Activated CD8-positive, alpha-beta T cell treated with anti-CD3 and anti-CD28 coated beads for 36 hours (primary cell): ENCODE data around the gene DPCD. TPM values are rescaled to one million over a fixed set of nuclear protein-coding genes. Genes with fewer than 3 reads are reported as not detected.

ENCODE experiments used
- ATAC-seq: fragments of 200-7000 bp; cut with Tn5 transposase; one replicate; pipeline ENCODE4 v1.10.0; 2021; ENCODE audit warnings: mild to moderate bottlenecking, moderate library complexity
- CTCF ChIA-PET: fragments of 350-600 bp; sonication (Branson Sonifier 250); formaldehyde crosslinking; loops from one replicate; lab custom pipeline; 2021; ENCODE audit warnings: antibody characterized with exemption; lab: Charles Lee
- POLR2A ChIA-PET: fragments of 350-600 bp; sonication (Branson Sonifier 250); formaldehyde crosslinking; loops from one replicate; lab custom pipeline; 2021; ENCODE audit warnings: antibody characterized with exemption; lab: Charles Lee
- DNase-seq: peaks from one replicate; pipeline ENCODE4 v3.0.0-alpha.2; 2020
- H3K27ac Mint-ChIP-seq: one replicate; pipeline ENCODE4 v1.8.0; 2021; ENCODE audit warnings: mild to moderate bottlenecking, mixed read lengths
- H3K27me3 Mint-ChIP-seq: one replicate; pipeline ENCODE4 v1.8.0; 2021; ENCODE audit warnings: mixed read lengths
- H3K36me3 Mint-ChIP-seq: one replicate; pipeline ENCODE4 v1.8.0; 2021; ENCODE audit warnings: low read depth, mixed read lengths
- H3K4me1 Mint-ChIP-seq: one replicate; pipeline ENCODE4 v1.8.0; 2021; ENCODE audit warnings: low read depth, mixed read lengths
- H3K4me3 Mint-ChIP-seq: one replicate; pipeline ENCODE4 v1.8.0; 2021; ENCODE audit warnings: mild to moderate bottlenecking, moderate library complexity, mixed read lengths
- H3K9me3 Mint-ChIP-seq: one replicate; pipeline ENCODE4 v1.8.0; 2021; ENCODE audit warnings: mixed read lengths
- intact Hi-C: fragments of 100-400 bp; cut with micrococcal nuclease; formaldehyde crosslinking; loops from one replicate; pipeline ENCODE4 v1.10.0; 2022
- total RNA-seq, 2 experiments: library from RNA; stranded (reverse); gene quantifications; one replicate each; pipeline ENCODE4 v1.2.3, GENCODE V29; 2021
- TF ChIP-seq, protein P1 (sequence below): fragments of 200-600 bp; IDR thresholded peaks from one replicate; pipeline ENCODE4 v1.8.0; 2022; ENCODE audit warnings: antibody characterized with exemption, mild to moderate bottlenecking

DPCD gene
- total RNA-seq, 2 experiments from 2014 or later: 19.0 TPM

DNA sequence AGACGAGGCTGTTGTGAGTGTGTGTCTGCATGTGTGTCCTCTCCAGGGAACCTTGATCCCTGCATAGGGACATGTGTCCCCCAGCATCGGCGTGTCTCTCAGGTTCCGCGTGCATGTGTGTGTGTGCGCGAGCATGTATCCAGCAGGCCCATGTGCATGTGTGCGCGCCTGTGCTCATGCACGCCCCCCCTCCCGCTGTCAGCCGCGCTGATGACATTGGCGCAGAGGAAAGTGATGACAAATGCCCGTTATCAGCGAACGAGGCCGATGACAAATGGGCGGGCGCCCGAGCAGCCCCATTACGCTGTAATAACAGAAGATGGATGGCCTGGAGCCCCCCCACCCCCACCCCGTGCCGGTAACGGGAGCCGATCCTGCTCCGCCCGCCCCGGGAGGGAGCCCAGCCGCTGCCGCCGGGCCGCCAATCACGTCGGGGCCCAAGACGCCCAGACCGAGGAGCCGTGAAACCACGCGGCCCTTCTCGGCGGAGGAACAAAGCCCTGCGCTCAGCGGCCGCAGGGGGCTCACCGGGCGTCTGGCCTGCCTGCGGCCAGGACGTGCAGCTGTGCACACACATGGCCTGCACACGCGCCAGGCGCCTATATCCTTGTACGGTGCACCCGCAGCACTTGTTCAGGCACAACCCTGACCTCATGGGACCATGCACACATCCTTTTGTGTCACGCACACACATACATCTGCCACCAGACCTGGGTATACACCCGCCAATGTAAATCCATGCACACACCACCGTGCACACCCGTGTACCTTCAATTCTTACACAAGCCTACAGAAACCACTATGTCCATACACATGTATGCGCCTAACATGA lies 21.6 kb upstream of the DPCD start:
- H3K36me3 Mint-ChIP-seq: no peaks in the 10 kb centered on the region
- TF ChIP-seq, protein P1, sequence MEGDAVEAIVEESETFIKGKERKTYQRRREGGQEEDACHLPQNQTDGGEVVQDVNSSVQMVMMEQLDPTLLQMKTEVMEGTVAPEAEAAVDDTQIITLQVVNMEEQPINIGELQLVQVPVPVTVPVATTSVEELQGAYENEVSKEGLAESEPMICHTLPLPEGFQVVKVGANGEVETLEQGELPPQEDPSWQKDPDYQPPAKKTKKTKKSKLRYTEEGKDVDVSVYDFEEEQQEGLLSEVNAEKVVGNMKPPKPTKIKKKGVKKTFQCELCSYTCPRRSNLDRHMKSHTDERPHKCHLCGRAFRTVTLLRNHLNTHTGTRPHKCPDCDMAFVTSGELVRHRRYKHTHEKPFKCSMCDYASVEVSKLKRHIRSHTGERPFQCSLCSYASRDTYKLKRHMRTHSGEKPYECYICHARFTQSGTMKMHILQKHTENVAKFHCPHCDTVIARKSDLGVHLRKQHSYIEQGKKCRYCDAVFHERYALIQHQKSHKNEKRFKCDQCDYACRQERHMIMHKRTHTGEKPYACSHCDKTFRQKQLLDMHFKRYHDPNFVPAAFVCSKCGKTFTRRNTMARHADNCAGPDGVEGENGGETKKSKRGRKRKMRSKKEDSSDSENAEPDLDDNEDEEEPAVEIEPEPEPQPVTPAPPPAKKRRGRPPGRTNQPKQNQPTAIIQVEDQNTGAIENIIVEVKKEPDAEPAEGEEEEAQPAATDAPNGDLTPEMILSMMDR: no peak
- peaks cover 55% of the 10 kb centered on the region for H3K27me3 Mint-ChIP-seq
- CTCF ChIA-PET: no interaction called here
- ATAC-seq (peak; percentile 2), DNase-seq (peak; percentile 35)
- intact Hi-C loops: loop anchor here (5.0 kb wide), 1 partner anchor 274 kb away; no protein-coding TSS in a partner anchor
- H3K4me3 Mint-ChIP-seq: no peak overlapping the region
- no peak overlapping the region for H3K27ac Mint-ChIP-seq
- POLR2A ChIA-PET: interaction anchor here (1.9 kb wide), 1 partner anchor 9 kb away, joined by 4 read pairs; no protein-coding TSS in a partner anchor
- H3K9me3 Mint-ChIP-seq: no peaks in the 10 kb centered on the region
- H3K4me1 Mint-ChIP-seq: peaks cover 16% of the 10 kb centered on the region

DNA sequence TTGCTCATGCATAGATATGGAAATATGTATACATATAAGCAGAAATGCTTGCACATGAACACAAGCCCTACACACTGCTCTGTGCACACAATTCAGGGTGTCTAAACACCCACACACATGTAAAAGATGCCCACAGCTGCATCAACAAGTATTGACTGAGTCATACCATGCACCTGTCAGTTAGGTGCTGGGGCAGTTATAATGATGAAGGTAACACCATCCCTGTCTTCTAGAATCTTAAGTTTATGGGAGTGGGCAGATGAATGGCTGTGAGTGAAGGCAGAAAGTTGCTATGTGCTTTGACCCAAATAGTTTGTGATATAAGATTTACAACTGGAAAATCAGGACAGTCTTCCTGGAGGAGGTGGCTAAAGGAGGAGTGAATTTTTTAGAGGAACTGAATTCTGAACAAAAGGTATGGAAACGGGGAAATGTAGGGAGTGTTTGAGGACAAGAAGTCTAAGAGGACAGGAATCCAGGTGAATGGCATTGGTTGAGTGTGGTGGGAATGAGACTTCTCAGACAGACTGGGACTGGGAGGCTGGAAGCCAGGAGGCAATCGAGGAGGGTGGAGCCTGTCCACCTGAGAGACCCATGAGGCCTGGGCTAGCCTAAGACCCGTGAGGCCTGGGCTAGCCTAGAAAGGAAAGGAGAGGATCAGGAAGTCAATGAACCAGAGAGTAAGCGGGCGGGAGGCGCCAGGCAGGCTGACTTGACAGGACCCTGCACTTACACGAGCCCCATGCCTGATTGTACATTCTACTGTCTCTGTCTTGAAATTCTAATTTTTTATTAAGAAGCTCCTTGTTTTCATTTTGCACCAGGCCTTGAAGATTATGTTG lies 20.7 kb upstream of the DPCD start:
- ATAC-seq (peak; percentile 32), DNase-seq (peak; percentile 28)
- intact Hi-C loops: loop anchor here (5.0 kb wide), 1 partner anchor 275 kb away; no protein-coding TSS in a partner anchor
- TF ChIP-seq, protein P1: no peak
- Mint-ChIP-seq H3K36me3 (no peaks in the 10 kb centered on the region), H3K9me3 (no peaks in the 10 kb centered on the region), H3K27ac (no peak overlapping the region), H3K4me1 (peaks cover 16% of the 10 kb centered on the region), H3K27me3 (peaks cover 53% of the 10 kb centered on the region), H3K4me3 (no peak overlapping the region)
- ChIA-PET CTCF (interaction anchor here (1.0 to 4.3 kb wide), 2 partner anchors 25 to 352 kb away, joined by 3 to 73 read pairs; no protein-coding TSS in a partner anchor), POLR2A (no interaction called here)

DNA sequence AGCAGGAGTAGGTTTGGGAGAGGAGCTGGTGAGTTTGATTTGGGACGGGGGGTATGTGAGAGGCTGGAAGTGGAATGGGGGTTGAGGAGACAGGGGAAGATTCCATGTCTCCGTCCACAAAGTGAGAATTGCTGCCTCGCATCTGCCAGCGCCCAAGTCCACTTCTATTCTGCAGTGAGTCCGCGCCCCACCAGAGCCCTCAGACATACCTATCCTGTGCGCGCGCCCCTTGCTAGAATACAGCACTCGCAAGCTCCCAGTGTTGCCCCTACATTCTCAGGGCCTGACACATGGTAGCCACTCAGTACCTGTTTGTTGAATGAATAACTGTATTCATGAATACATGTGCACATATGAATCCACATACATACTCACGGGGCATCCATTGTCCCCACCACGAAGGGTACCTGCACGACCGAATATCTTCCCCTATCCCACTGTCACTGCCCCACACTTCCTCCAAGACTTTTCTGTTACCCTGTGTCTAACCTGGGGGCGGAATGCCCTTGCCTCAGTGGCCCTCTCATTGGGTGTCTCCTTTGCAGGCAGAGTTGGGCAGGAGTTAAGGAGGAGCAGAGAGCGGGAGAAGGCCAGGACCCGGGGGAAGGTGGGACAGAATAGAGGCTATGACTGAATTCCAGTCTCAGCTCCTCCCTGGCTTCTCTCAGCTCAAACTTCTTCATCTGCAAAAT lies 19.9 kb upstream of the DPCD start:
- TF ChIP-seq, protein P1: no peak
- peaks cover 16% of the 10 kb centered on the region for H3K4me1 Mint-ChIP-seq
- intact Hi-C loops: loop anchor here (5.0 kb wide), 1 partner anchor 276 kb away; no protein-coding TSS in a partner anchor
- POLR2A ChIA-PET: no interaction called here
- H3K9me3 Mint-ChIP-seq: no peaks in the 10 kb centered on the region
- CTCF ChIA-PET: interaction anchor here (1.0 to 4.3 kb wide), 3 partner anchors 26 to 353 kb away, joined by 3 to 73 read pairs (median 8); no protein-coding TSS in a partner anchor
- no peak for DNase-seq
- H3K27ac Mint-ChIP-seq: no peak overlapping the region
- ATAC-seq: no peak
- H3K27me3 Mint-ChIP-seq: peaks cover 51% of the 10 kb centered on the region
- H3K36me3 Mint-ChIP-seq: no peaks in the 10 kb centered on the region
- no peak overlapping the region for H3K4me3 Mint-ChIP-seq

DNA sequence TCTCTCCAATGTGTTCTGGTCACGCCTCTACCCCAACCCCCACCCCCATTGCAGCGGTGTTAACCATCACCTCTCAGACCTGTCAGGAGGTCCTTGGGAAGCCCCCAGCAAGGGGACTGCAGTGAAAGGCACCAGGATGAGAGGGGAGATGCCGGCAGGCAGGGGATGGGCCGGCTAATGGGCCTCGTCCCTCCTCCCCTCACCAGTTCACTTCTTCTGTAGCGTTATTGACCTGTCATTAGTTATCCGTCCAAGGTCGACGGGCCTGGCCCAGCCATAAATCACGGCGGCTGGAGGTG lies 18.8 kb upstream of the DPCD start:
- POLR2A ChIA-PET: interaction anchor here (0.5 to 0.6 kb wide), 2 partner anchors 12 to 341 kb away, joined by 3 read pairs; no protein-coding TSS in a partner anchor
- intact Hi-C loops: loop anchor here (5.0 kb wide), 1 partner anchor 277 kb away; no protein-coding TSS in a partner anchor
- H3K9me3 Mint-ChIP-seq: no peaks in the 10 kb centered on the region
- peaks cover 43% of the 10 kb centered on the region for H3K27me3 Mint-ChIP-seq
- ATAC-seq (no peak), DNase-seq (no peak)
- TF ChIP-seq, protein P1: no peak
- H3K27ac Mint-ChIP-seq: no peak overlapping the region
- CTCF ChIA-PET: interaction anchor here (0.6 to 4.3 kb wide), 33 partner anchors 10 to 519 kb away, joined by 3 to 73 read pairs (median 5); partner anchors contain the start of gene BTRC
- peak overlapping the region; percentile 72 for H3K4me3 Mint-ChIP-seq
- H3K4me1 Mint-ChIP-seq: peaks cover 16% of the 10 kb centered on the region
- H3K36me3 Mint-ChIP-seq: no peaks in the 10 kb centered on the region
